ENCODE measurements around the gene BRAF.
A peak's percentile ranks its signal among the peaks of the same experiment; 100 is the strongest.
"Not testable (repeated sequence)": the region's sequence is repeated elsewhere in the genome, so short reads cannot be mapped to it uniquely, and the experiment has no call there.

BRAF gene

DNA sequence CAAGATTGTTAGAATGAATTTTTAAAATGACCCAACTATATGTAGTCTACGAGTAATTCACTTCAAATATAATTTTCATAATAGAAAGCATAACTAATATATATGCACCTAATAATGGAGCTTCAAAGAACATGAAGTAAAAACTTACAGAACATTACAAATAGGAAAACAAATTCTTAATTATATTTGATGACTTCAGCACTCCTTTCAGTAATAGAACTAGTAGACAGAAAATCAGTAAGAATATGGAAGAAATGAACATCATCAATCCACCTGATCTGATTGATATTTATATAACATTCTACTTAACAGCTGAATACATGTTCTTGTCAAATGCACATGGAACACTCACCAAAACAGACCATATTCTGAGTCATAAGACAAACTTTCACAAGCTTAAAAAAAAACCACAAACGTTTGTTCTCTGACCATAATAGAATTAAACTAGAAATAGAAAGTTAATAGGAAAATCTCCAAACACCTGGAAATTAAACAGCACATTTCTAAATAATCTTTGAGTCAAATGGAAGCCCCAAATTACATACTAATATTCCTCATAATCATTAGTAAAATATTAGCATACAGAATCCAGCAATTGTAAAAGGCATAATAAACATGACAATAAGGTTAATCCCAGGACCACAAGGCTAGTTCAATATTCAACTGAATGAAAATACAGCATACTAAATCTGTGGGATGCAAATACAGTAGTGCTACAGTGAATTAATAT lies 48.0 kb downstream of the BRAF start:
- DNase-seq (ENCODE audit: low spot score), result peak; percentile 22

DNA sequence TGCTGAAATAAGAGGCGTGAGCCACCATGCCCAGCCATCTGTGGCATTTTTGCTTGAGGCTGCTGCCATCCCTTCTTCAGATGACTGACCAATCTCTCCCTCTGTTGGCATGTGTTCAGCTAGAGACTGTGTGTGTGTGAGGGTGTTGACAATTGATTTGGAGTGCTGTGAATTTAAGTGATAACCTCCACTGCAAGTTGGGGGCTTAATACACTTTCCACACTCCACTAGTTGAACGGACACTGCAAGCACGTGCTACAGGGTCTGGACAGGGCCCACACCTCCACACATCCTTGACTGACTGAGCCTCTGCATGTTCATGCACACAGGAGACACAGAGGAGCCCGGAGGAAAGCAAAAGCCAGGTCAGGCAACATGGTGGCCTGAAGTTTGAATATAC lies 51.3 kb downstream of the BRAF start:
- no peak for DNase-seq (ENCODE audit: low spot score)

DNA sequence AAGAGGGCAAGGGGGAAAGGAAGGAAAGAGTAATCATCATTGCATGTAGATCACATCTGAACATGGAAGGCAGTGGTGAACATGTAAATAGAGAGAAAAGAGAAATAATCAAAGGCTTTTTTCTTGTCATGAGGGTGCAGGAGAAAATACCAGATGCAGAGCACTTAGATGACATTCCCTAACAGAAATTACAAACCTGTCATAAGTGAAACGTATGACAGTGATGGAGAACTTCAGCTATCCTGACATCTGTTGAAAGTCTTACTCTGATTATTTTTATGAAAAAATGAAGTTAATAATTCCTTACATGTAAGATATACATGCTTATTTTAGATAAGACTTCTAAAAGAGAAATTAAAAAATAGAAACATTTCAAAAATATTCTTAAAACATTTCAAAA lies 54.7 kb downstream of the BRAF start:
- DNase-seq (ENCODE audit: low spot score), result no peak

DNA sequence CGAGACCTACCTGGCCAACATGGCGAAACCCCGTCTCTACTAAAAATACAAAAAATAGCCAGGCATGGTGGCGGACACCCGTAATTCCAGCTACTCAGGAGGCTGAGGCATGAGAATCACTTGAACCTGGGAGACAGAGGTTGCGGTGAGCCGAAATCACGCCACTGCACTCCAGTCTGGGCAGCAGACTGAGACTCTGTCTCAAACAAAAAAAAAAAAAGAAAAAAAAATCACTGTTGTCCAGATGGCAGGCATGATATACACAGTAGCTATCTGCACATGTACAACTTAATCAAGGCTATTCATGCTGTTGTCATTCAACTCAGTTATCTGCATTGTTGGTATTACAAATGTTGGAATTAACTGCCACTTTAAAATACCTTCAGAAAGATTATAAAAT lies 55.3 kb downstream of the BRAF start:
- no peak for DNase-seq (ENCODE audit: low spot score)

DNA sequence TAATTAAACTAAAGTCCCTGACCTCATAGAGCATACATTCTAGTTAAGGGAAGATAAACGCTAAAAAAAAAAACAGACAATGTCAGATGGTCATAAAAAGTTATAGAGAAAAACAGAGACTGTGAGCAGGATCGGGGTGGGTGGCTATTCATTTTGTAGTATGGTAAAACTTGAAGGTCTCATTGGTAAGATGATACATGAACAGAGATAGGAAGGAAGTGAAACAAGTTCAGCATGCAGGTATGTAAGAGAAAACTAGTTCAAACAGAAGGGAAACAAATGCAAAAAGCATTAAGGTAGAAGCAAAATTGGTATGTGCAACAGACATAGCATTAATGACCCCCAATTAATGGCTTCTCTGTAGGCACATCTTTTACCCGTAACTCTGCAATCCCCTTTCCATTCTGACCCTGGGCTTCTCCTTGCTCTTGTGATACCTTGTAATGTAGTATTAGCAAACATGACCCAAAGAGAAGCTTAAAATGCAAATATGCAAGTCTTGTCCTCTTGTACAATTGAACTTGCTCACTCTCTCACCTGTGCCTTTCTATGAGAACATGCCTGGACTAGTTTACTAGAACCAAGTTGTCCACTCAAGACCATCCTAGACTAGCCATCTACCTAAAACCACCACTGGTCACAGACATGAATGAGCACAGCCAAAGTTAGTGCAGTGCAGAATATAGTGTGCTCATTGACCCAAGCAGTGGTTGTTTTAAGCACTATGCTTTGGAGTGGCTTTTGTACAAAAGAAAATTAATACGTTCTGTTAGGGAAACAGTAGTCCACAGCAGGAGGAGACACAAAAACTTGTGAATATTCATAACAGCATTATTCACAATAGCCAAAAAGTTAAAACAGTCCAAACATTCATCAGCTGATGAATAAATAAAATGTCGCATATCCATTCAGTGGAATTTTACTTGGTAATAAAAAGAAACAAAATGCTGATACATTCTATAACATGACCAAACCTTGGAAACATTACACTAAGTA lies 57.0 kb downstream of the BRAF start:
- DNase-seq (ENCODE audit: low spot score), result no peak

DNA sequence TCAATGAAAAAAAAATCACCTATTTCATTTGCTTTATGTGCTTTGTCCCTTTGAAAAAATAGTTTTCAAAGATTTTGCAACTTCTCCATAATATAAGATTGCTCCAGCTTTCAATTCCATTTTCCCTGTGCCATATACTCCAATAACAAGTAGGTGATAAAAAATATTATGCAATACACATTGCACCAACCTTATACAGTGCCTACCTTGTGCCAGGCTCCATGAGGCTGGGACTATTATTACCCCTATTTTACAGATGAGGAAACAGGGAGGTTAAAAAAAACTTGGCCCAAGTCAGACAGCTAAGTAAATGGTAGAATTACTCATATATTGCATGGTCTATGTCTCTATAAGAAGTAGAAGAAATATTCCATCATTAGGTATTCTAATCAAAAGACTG lies 57.8 kb downstream of the BRAF start:
- DNase-seq (ENCODE audit: low spot score), result no peak

DNA sequence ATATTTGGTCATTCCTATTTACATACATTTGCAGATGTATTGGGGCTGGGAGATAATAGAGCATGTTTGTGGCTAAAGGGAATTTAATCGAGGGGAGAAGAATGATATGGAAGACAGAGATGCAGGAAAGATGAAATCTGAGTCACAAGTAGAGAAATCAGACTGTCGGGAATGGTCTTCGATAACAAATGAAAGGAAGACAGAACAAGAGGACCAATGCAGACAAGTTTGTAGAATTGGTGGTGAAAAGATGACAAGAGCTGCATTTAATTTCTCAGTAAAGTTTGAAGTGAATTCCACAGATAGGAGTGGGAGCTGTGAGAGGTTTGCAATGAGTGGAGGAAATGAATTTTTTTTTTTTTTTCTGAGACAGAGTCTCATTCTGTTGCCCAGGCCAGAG lies 60.0 kb downstream of the BRAF start:
- DNase-seq (ENCODE audit: low spot score), result no peak

DNA sequence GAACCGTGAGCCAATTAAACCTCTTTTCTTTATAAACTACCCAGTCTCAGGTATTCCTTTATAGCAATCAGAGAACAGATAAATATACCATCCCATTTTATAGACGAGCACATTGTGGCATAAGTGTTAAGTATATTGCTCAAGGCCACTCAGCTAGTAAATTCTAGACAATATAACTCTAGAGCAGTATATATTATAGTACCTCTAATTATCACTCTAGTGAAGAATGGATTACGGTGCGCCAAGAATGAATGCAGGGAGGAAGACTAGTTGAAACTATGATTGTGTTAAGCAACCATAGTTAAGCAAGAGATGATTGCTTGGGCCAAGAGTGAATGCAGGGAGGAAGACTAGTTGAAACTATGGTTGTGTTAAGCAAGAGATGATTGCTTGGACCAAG lies 60.9 kb downstream of the BRAF start:
- DNase-seq (ENCODE audit: low spot score), result no peak

DNA sequence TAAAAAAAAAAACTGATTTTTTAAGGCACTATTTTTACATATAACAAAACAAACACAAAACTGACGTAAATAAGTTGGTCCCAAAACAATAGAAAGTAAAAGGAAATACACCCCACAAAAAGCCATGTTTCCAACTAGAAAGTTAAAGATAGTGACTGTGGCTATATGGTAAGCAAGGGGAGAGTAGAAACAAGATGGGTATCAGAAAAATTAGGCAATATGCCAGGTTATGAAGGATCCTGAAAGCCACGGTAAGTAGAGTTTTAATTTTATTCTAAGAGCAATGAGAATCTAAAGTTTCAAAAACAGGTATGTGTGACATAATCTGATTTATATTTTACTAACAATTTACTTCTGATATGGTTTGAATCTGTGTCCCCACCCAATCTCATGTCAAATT lies 61.5 kb downstream of the BRAF start:
- no peak for DNase-seq (ENCODE audit: low spot score)

DNA sequence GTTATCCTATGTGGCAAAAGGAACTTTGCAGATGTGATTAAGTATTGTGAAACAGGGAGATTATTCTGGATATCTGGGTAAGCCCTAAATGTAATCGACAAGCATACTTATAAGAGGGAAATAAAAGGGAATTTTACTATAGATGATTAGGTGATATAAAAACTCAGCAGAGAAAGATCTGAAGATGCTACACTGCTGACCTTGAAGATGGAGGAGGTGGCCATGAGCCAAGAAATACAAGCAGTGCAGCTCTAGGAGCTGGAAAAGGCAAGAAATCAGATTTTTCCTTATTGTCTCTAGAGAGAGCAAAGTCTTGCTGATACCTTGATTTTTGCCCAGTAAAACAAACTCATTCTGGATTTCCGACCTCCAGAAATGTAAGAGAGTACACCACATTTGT lies 67.7 kb downstream of the BRAF start:
- DNase-seq (ENCODE audit: low spot score), result no peak

DNA sequence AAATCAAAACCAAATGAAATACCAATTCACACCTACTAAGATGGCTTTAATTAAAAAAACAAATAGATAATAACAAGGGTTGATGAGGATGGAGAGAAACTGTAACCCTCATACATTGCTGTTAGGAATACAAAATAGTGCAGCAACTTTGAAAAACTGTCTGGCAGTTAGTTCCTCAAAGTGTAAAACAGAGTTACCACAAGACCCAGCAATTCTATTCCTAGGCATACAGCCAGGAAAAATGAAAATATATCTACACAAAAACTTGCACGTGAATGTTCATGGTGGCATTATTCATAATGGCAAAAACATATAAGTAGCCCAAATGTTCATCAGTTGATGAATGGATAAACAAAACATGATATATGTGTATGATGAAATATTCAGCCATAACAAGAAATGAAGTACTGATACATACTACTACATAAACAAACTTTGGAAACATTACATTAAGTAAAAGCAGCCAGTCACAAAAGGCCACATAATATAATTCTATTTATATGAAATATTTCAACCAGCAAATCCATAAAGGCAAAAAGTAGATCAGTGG lies 83.5 kb downstream of the BRAF start:
- no peak for DNase-seq (ENCODE audit: low spot score)

DNA sequence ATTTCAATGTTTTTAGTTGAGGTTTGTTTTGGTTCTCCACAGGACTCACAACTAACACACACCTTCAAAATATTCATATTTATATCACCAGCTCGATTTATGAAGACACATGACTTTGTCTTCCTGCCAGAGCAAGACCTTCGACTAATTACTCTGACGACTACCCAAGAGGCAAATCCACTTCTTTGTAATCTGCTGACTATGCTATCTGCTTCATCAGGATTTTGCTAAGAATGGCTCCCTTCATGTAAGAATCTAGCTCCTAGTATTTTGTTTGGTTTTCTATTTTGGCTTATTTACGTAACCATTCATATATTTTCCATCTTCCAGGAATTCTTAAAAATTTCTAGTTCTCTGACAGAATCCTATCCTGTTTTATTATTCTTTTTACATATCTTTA lies 93.0 kb downstream of the BRAF start:
- no peak for DNase-seq (ENCODE audit: low spot score)

DNA sequence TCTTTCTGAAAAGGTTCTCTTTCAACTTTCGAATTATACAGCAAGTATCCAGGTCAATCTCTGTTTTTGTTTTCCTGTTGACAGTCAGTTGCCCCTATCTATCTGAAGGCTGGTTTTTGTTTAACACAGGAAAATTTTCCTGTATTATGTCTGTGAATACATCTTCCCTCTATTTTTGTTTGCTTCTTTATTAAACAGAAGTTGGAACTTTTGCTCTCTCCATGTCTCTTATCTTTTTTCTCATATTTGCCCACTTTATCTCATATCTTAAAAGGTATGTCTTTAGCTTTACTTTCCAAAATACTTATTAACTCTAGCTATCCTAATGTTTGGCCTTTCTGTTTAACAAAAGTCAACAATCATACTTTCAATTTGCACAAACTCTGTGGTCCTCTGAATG lies 95.0 kb downstream of the BRAF start:
- no peak for DNase-seq (ENCODE audit: low spot score)

DNA sequence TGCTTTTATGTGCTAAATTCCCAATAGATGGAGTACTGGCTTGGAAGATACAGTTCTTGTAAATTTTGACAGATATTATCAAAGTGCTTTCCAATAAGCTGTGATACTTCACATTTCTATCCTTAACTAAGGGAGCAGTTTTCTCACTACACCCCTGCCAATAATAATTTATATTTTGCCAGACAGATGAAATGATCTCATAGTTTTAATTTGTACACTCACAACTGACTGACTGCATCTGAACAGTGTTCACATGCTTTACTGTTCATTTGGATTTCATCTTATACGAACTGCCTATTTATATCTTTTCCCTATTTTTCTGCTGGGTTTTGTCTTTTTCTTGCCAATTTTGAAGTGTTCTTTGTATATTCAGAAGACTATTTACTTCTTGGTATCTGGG lies 96.0 kb downstream of the BRAF start:
- DNase-seq (ENCODE audit: low spot score), result no peak

DNA sequence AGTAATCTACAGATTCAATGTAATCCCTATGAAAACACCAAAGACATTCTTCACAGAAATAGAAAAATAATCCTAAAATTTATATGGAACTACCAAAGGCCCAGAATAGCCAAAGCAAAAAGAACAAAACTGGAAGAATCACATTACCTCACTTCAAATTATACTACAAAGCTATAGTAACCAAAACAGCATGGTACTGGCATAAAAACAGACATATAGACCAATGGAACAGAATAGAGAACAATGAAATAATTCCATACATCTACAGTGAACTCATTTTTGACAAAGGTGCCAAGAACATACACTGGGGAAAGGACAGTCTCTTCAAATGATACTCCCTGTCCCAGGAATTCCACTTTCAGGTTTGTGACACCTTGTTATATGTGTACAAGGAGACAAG lies 107.3 kb downstream of the BRAF start:
- not testable (repeated sequence) for DNase-seq (ENCODE audit: low spot score)

DNA sequence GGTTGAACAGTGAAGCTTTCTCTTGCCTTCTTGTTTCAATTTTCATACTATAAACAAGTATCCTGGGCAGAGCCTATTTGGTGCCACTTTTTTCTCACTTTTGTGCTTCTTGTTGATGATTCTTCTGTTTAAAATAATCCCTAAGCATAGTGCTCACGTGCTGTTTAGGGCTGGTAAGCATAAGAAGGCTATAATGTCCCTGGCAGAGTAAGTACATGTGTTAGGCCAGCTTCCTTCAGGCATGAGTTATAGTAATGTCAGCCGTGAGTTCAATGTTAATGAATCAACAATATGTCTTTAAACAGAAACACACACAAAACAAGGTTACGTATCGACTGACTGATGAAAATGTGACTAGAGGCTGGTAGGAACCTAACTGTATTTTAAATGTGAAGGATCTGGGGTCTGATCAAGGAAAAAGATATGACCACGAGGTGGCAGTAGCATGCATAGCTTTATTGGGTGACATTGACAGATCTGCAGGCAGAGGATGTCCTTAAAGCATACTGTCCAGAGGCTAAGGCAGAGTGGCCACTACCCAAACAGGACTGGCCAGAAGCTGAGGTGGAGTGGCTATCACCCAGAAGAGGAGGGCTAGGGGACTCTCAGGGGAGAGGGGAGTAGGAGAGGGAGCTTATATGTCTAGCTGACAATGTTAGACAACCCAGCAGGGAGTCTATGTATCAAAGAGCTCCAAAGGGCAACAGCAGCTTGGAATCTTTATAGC lies 113.7 kb downstream of the BRAF start:
- DNase-seq (ENCODE audit: low spot score), result peak; percentile 21

DNA sequence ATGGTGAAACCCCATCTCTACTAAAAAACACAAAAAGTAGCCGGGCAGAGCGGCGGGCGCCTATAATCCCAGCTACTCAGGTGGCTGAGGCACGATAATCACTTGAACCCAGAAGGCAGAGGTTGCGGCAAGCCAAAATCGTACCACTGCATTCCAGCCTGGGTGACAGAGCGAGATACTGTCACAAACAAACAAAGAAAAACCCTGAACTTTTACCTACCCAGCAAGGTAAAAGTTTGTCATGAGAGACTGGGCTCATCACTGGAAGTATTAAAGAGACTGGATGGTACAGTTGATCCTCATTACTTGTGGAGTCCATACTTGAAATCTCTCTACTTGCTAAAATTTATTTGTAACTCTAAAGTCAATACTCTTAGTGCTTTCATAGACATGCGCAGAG lies 114.3 kb downstream of the BRAF start:
- DNase-seq (ENCODE audit: low spot score), result no peak

DNA sequence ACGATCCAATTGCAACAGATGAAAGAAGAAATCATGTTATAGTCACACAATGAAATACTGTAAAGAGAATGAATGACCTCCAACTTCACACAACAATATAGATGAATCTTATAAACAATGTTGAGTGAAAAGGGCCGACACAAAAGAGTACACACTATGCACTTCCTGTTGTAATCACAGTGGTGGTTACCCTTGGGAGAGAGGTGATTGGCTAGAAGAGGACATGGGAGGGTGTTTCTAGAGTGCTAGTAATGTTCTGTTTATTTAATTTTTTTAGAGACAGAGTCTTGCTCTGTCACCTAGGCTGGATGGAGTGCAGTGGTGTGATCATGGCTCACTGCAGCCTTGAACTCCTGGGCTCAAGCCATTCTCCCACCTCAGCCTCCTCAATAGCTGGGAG lies 145.8 kb downstream of the BRAF start:
- DNase-seq (ENCODE audit: low spot score), result no peak

DNA sequence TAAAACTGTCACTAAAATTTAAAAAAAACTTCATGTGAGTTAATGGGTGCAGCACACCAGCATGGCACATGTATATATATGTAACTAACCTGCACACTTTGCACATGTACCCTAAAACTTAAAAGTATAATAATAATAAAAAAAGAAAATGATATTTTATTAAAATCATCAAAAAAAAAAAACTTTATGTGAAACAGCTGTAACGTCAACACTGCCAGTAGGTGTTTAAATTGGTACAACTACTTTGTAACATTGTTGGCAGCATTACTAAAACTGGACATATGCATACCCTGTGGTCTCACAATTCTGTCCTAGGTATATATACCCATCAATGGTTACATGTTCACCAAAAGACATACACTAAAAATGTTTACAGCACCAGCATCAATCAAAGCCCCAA lies 146.2 kb downstream of the BRAF start:
- DNase-seq (ENCODE audit: low spot score), result no peak

DNA sequence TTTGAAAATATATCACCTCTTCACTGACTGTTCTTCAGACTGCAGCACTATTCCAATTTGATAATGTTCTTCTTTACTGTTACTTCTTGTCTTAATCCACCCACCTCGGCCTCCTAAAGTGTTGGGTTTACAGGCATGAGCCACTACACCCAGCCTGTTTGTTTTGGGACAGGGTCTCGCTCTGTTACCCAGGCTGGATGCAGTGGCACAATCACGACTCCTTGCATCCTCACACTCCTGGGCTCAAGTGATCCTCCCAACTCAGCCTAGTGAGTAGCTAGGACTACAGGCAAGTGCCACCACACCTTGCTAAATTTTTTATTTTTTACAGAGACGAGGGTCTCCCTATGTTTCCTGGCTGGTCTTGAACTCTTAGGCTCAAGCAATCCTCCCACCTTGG lies 150.4 kb downstream of the BRAF start:
- DNase-seq (ENCODE audit: low spot score), result no peak

DNA sequence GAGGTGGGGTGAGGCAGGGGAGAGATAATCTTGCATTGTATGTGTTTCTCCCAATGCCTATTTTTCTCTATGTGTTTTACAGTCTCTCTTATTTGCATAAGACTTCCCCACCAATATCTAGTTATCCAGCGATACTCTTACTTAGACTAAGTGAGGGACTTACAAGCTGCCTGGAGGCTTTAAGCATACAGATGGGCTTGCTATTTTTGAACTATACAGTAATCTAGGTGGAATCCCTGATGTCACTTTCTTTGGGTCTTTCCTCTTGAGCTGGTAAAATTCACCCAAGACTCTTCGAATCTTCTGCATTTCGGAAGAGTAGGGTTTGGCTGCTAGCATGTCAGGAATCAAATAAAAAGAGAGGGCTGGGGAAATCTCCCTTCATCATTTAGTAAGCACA lies 151.6 kb downstream of the BRAF start:
- no peak for DNase-seq (ENCODE audit: low spot score)

DNA sequence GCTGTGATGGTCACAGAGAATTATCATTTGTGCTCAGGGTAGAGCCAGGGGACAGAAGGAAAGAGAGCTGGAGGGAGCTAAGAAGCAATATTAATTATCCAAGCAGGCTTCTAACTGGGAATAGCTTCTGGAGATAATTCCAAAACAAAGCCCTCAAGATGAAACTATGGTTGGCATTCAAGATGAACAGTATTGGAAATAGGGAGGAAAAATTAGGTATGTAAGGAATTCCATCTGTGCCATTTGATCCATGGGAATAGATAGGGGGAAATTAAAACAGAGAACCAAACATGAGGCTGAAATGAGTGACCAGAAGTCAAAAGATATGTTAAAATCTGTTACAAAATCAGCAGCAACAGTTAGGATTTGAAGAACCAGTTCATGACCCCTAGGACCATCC lies 152.9 kb downstream of the BRAF start:
- DNase-seq (ENCODE audit: low spot score), result no peak

DNA sequence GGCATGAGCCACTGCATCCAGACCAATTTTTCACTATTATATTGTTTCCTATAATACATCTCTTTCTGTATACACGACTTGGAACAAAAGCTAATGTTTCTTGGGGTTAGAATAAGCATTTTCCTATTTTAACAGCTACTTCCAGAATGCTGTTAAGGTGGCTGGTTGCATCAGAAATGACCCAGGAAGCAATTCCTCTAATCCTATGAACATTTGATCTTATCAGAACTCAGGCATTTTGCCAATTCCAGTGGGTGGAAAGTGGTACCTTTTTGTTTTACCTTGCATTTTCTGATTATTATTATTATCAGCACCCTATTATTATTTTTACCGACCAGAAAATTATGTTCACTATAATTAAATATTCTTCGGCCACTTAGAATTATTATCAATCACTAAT lies 154.9 kb downstream of the BRAF start:
- no peak for DNase-seq (ENCODE audit: low spot score)
